ENCODE measurements around the gene MLEC. TPM values are rescaled to one million over a fixed set of nuclear protein-coding genes. Genes with fewer than 3 reads are reported as not detected.

MLEC gene
- total RNA-seq, 1 experiment from 2014 or later, result 143 TPM

DNA sequence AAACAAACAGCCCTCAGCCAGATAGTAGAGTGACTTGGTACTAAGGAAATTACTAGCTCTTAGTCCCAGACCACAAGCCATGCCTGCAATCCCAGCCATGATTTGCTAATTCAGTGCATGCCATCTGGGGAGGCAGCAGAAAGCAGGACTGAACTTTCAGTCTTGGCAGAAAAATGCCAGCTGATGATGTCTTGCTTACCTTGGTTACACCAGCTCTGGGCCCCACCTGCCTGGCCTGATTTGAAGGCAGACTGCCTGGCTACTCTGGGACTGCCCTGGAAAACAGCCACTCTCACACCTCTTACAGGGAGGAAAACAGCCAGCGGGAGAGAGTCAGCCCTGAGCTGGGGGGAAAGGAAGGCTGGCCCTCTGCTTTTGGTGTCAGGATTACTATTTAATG is 18.7 kb downstream of the MLEC start:
- no peaks in the 10 kb centered on the region for H3K27me3 ChIP-seq
- no peaks in the 10 kb centered on the region for H3K9me3 ChIP-seq
- no peak for DNase-seq
- H3K36me3 ChIP-seq, result peaks cover 15% of the 10 kb centered on the region
- no peak overlapping the region for H3K4me3 ChIP-seq

DNA sequence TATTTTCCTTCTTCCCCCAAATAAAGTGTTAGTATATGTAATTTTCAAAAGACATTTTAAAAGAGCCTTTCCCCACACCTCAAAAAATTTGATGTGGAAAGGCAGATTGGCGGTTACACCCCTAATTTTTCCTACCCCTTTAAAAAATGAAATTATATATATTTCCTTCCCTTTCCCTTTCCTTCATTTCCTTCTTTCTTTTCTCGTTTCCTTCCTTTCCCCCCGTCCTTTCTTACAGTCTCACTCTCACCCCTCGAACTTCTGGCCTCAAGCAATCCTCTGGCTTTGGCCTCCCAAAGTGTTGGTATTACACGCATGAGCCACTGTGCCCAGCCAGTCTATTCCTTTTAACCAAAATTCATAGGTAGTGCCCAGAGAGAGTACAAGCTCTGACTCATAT is 19.1 kb downstream of the MLEC start:
- Histone ChIP-seq H3K27me3 (no peaks in the 10 kb centered on the region), H3K4me3 (no peak overlapping the region), H3K36me3 (peaks cover 15% of the 10 kb centered on the region), H3K9me3 (no peaks in the 10 kb centered on the region)
- no peak for DNase-seq

DNA sequence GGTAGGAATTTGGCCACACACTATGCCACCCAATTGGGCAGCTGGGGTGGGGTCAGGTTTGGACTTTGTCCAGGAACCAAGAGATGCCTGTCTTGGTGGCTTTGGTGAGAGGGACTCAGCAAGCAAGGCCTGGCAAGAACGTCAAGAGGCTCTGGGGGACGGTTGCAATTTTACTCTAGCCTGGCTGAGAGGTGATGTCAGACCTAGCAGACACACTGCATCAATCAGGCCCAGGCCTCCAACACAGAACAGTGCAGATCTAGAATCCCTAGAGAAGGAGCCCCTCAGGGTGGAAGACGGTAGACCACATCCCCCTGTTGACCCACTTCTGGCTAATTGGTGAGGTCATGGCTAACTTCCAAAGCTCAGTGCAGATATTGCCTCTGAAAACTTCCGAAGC is 21.7 kb downstream of the MLEC start:
- Histone ChIP-seq H3K36me3 (peaks cover 12% of the 10 kb centered on the region), H3K27me3 (no peaks in the 10 kb centered on the region), H3K4me3 (no peak overlapping the region), H3K9me3 (no peaks in the 10 kb centered on the region)
- DNase-seq, result no peak

DNA sequence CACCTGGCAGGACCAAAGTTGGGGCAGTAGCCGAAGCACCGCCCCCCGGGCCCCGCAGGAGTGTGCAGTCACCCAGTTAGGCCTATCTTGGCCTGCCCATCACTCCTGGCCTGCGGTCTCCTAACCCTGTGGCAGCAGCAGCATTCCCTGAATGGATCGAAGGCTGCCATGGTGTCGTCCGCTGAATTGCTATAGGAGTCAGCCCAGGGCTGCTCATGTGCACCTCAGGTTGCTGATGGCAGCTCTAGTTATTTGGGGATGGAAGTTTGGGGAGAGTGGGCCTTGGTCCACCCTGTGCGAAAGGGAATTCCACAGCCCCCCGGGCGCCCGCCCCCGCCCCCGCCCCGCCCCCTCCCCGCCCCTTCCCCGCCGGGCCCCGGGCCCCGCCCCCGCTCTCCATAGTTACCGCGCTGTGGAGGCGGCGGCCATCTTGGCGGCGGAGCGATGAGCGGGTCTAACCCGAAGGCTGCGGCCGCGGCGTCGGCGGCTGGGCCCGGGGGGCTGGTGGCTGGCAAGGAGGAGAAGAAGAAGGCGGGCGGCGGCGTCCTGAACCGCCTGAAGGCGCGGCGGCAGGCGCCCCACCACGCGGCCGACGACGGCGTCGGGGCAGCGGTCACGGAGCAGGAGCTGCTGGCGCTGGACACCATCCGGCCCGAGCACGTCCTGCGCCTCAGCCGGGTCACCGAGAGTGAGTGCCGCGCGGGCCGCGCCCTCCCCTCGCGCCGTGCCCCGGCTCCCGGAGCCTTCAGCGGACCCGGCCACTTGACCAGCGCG is 23.3 kb downstream of the MLEC start, which contains the start of gene UNC119B:
Gene UNC119B, plus strand, starts transcription at position 428 of the 774 bp plus-strand sequence. Its CDS starts 17 bp downstream, at position 445.
- Histone ChIP-seq H3K27me3 (no peaks in the 10 kb centered on the region), H3K9me3 (no peaks in the 10 kb centered on the region), H3K36me3 (peaks cover 25% of the 10 kb centered on the region), H3K4me3 (peak within 1 kb of the TSS; percentile 75)
- peak; percentile 66 for DNase-seq

DNA sequence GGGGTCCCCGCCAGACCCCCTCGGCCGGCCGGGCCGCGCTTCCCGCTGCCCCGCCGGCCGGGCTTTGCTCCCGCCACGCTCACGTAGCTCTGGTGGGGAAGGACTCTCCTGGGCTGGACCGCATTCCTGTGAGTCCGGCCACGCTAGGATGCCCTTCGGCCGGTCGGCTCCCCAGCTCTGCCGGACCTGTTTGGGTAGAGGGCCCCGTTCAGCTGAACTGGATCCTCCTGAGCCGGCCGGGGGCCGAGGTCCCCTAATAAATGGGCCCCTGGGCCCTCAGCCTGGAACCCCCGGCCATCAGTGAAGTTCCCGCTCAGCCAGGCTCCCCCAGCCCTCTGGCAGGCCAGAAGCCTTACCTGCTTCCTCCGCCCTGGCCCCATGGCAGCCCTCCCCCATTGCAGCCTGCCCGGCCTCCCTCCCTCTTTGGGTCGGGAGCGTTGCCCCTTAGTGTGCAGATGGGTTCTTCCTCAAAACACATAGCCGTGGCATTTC is 23.9 kb downstream of the MLEC start:
- Histone ChIP-seq H3K36me3 (peaks cover 29% of the 10 kb centered on the region), H3K27me3 (no peaks in the 10 kb centered on the region), H3K4me3 (peak overlapping the region; percentile 75), H3K9me3 (no peaks in the 10 kb centered on the region)
- peak; percentile 22 for DNase-seq

DNA sequence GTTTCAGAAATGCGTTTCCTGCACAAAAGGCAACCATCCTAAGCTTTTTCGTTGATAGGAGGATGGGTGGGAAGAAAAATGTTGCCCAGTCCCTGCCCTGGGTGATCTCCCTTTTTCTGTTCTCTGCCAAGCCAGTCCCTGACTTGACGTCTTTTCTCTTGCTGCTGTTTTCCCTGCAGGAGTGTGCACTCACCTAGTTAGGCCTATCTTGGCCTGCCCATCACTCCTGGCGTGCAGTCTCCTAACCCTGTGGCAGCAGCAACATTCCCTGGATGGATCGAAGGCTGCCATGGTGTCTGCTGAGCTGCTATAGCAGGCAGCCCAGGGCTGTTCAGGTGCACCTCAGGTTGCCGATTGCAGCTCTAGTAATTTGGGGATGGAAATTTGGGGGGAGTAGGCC is 24.5 kb downstream of the MLEC start:
- H3K9me3 ChIP-seq, result no peaks in the 10 kb centered on the region
- peak overlapping the region; percentile 75 for H3K4me3 ChIP-seq
- H3K27me3 ChIP-seq, result no peaks in the 10 kb centered on the region
- peaks cover 34% of the 10 kb centered on the region for H3K36me3 ChIP-seq
- DNase-seq, result no peak

DNA sequence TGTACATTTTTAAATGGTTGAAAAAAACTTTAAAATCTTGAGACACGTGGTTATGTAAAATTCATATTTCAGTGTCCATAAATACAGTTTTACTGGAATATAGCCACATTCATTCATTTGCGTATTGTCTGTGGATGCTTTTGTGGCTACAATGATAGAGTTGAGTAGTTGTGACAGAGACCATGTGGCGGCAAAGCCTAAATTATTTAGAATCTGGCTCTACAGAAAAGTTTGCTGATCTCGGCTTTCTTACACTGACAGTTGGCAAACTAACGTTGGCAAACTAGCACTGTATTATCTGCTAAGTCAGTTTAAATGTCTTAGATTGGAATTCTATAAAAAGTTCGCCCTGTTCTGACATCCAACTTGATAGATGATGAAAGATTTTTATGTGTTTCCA is 25.7 kb downstream of the MLEC start:
- no peak for DNase-seq

DNA sequence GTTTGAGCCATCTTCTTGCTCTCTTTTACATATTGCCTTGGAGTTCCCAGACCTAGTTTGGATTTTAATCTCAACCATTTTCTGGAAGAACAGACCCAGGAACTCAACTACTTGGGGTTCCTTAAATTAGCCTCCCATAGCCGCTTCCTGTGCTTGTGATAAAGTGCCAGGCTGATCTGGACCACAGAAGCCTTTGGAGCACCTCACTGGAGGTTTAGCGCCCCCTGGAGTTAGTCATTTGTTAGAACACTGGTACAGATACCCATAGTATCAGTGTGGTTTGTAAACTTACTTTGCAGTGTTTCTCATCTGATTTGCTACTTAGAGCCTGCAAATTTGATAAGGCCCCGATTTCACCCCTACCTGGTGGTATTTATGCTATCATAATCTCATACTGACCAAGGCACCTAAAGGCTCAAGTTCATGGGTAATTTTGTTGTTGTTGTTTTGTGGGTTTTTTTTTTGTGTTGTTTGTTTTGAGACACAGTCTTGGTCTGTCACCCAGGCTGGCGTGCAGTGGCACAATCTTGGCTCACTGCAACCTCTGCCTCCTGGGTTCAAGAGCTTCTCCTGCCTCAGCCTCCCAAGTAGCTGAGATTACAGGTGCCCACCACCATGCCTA is 27.0 kb downstream of the MLEC start:
- no peaks in the 10 kb centered on the region for H3K27me3 ChIP-seq
- H3K9me3 ChIP-seq, result no peaks in the 10 kb centered on the region
- H3K4me3 ChIP-seq, result no peak overlapping the region
- peak; percentile 64 for DNase-seq
- peaks cover 52% of the 10 kb centered on the region for H3K36me3 ChIP-seq

More for the DNA sequence above, 25.7 kb downstream of the MLEC start:
- Histone ChIP-seq H3K9me3 (no peaks in the 10 kb centered on the region), H3K4me3 (no peak overlapping the region), H3K27me3 (no peaks in the 10 kb centered on the region), H3K36me3 (peaks cover 43% of the 10 kb centered on the region)

DNA sequence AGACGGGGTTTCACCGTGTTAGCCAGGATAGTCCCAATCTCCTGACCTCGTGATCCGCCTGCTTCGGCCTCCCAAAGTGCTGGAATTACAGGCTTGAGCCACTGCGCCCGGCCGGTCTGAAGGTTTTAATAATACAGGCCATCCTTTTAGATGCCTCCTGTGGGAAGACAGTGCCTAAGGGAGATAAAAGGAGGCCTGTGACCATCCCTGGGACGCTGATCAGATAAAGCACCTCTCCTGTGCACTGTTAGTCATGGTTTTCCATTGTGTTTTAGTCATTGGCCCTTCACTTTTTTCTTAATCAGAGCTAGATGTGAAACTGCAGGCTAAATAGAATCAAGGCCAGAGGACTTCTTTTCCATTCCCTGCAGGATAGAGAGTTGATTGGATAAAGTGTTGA is 31.1 kb downstream of the MLEC start:
- H3K36me3 ChIP-seq, result peaks cover 74% of the 10 kb centered on the region
- H3K4me3 ChIP-seq, result no peak overlapping the region
- no peaks in the 10 kb centered on the region for H3K27me3 ChIP-seq
- no peaks in the 10 kb centered on the region for H3K9me3 ChIP-seq
- DNase-seq, result no peak

DNA sequence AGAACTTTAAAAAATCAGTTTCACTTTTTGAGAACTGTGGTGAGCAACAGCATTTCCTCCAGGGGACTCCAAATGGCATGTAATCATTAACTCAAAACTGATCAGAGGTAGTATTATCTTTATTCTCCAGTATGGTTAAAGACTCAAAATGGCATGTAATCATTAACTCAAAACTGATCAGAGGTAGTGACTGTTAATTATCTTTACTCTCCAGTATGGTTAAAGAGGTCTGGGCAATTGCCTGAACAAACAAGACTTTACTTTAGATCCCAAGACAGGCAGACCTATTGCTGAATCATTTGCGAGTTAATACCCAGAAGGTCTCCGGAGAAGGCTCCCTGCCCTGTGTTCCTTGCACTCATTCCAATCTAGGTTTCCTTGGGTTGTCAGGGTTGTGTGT is 32.1 kb downstream of the MLEC start:
- Histone ChIP-seq H3K4me3 (no peak overlapping the region), H3K36me3 (peaks cover 67% of the 10 kb centered on the region), H3K27me3 (no peaks in the 10 kb centered on the region), H3K9me3 (no peaks in the 10 kb centered on the region)
- DNase-seq, result no peak

DNA sequence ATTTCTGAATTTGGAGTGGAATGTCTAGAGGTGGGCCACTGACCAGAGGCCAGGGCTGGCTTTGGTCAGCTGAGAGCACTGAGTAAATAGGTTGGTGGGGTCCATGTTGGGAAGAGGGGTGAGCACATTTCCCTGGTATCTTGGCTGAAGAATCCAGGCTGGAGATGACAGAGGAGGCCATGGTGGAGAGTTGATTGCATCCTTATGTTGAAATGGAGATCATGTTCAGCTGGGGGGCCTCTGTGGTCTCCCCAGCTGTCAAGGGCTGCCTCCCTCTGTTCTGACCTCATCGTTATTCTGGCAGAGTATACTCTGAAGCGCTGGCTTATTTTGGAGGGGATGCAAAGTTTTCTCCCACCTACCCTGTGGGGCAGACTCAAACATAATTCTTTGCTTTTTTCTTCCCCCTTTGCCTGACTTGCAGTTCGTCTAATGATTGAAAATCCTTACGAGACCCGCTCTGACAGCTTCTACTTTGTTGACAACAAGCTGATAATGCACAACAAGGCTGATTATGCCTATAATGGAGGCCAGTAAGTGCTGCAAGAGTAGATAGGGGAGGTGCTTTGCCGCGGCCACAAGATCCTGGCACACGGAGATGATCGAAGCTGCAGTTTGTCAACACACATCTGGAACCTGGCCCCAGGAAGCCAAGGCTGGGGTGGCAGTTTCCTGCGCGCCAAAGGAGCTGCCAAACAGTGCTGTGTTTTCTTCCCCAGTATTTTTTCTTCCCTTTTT is 32.7 kb downstream of the MLEC start:
- H3K36me3 ChIP-seq, result peaks cover 63% of the 10 kb centered on the region
- H3K9me3 ChIP-seq, result no peaks in the 10 kb centered on the region
- no peaks in the 10 kb centered on the region for H3K27me3 ChIP-seq
- no peak for DNase-seq
- H3K4me3 ChIP-seq, result no peak overlapping the region

DNA sequence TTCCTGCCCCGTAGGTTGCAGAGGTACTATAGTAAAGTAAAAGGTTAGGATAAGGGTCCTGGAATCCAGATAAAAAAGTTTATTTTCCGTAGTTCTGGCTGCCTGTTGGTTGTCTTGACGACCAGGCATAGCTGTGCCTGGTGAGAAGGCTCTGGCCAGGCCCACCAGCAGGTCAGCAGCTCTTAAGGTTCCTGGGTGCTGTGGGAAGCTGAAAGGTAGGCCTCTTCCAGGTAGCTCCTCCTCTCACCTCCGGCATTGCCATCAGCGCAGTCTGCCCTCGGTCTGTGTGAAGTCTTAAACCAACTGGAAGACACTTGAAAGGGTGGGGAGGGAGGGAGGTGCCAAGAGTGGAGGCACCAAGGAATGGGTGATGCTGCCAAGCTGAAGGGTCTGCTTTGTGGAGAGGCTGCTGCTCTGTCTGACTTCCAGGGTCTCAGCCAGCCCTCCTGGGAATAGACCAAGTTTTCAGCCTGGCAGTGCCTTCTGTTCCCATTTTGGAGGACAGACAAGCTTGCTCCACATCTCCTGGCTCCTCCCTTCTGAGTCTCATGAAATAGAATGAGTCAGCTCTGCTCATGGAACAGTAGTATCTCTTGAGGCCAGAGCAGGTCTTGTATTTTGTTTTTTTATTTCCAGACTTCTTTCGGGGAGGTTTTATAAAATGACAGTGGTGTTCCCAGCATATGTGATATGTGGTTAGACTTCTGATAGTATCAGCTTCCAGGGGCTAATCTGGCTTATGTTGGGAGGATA is 33.5 kb downstream of the MLEC start:
- no peaks in the 10 kb centered on the region for H3K9me3 ChIP-seq
- no peak overlapping the region for H3K4me3 ChIP-seq
- H3K27me3 ChIP-seq, result no peaks in the 10 kb centered on the region
- H3K36me3 ChIP-seq, result peaks cover 57% of the 10 kb centered on the region
- DNase-seq, result peak; percentile 34

DNA sequence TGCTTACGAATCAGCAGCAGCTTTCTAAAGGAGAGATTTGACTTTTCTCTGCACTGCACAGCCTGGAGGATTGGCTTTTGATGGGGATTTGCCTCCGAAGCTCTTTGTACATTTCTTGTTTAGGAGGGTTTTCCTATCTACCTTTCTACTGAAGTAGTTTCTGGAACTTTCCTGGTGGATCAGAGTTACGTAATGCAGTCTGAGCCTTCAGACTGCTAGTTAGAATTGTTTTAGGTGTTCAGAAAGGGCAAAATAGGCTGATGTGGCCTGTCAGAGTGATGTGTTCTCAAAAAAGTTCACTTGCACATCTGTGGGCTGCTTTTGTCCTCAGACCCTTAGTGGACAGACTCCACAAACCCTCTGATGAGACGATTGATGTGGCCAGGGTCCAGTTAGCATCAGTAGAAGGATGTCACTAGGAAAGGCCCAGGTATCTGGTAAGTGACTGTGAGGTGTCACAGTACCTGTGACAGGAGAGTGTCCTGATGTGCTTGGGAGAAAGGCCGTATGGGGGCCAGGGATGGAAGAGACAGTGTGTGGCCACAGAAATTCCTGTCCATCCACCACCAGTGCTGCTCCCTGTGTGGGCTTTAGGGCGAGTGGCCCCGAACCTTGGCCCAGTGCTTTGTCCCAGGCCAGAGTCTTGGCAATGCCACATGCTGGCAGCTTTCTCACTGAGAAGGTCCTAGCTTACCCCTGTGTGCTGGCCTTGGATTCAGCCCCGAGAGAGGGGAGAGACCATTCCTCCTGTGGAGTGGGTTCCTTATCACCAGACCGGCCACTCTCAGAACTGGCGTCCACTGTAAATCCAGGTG is 34.2 kb downstream of the MLEC start:
- no peak overlapping the region for H3K4me3 ChIP-seq
- no peaks in the 10 kb centered on the region for H3K27me3 ChIP-seq
- H3K36me3 ChIP-seq, result peaks cover 50% of the 10 kb centered on the region
- no peaks in the 10 kb centered on the region for H3K9me3 ChIP-seq
- DNase-seq, result no peak

DNA sequence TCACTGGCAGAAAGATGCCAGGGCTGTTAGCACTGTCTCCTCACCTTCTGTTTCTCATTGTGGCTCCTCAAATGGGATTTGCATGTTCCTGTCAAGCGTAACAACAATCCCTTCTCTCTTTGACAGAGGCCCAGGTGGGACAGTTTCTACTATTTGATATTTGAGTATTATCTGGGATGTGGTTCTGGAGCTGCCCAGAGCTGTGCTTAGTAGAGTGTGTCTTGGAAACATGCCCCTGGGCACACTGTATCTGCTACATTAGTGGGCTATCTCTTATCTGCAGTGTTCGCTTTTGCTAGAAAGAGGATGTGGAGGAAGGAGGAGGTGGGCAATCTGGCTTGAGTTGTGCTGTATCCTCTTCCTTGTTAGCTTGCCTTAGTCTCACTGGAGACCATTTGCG is 34.9 kb downstream of the MLEC start:
- Histone ChIP-seq H3K36me3 (peaks cover 44% of the 10 kb centered on the region), H3K27me3 (no peaks in the 10 kb centered on the region)
- no peak for DNase-seq

DNA sequence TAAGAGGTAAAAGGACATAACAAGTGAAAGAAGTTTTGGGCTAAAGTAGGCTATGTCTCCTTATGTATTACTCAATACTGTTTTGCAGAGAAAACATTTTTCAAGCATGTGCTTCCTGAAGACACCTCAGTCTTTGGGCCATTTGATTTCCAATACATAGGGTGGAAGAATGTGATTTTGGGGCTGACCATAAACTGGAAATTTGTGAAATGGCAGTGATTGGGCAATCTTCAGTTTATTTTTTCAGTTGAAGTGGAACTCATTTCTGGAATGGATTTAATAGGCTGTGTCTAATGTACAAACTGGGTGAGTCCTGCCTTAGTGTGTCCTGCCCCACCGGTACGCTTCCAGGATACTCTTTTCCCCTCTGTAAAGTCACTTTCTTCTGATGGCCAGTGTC is 35.8 kb downstream of the MLEC start:
- no peak overlapping the region for H3K4me3 ChIP-seq
- H3K9me3 ChIP-seq, result no peaks in the 10 kb centered on the region
- no peak for DNase-seq
- H3K36me3 ChIP-seq, result peaks cover 39% of the 10 kb centered on the region
- no peaks in the 10 kb centered on the region for H3K27me3 ChIP-seq

More for the DNA sequence above, 34.9 kb downstream of the MLEC start:
- Histone ChIP-seq H3K9me3 (no peaks in the 10 kb centered on the region), H3K4me3 (no peak overlapping the region)

DNA sequence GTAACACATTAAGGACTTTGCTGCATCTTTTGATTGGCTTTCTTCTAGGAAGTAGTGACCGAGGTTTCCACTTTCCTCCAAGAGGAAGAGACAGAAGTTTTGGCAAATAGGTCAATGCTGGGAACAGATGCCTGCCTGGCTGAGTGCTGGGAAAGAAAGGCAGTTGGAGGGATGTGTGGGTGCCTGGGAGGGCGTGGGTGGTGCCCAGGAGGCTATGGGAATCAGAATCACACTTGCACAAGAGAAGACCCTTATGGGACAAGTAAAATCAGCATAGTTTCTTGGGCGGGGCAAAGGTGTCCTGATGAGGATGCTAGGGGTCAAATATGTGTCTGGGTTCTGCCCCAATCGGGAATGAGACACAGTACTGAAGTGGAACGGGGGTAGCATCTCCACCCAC is 37.8 kb downstream of the MLEC start:
- Histone ChIP-seq H3K27me3 (no peaks in the 10 kb centered on the region), H3K9me3 (no peaks in the 10 kb centered on the region), H3K4me3 (no peak overlapping the region), H3K36me3 (peaks cover 30% of the 10 kb centered on the region)
- DNase-seq, result no peak

Data from MG63 (cell line).